Measurements from ENCODE around the gene ALPL. TPM values are rescaled to one million over a fixed set of nuclear protein-coding genes. Genes with fewer than 3 reads are reported as not detected.

The ALPL gene
- total and polyA plus RNA-seq, 7 donors, result 0.73 to 2.0 (median 1.3) TPM

- DNase-seq, result no peak
Measured at GRCh38 chr1:21620011-21620410, 110.8 kb downstream of the ALPL start.

GRCh38 chr1:21620496-21620895, 111.3 kb downstream of the ALPL start:
- DNase-seq (no peak), ATAC-seq (no peak)
- 7 to 11% (median 9%) methylated on average over 14 to 16 of the region's 16 CpGs for WGBS, 3 donors
- peaks cover 0 to 56% (median 10%) of the 10 kb centered on the region in 3 donors for H3K27me3 ChIP-seq (ENCODE audit: insufficient read depth in 3 of 3, low read length in 2 of 3)
- TF ChIP-seq CTCF (IDR thresholded peaks at IDR 0.05), result no peak
- no peaks in the 10 kb centered on the region for H3K4me1 ChIP-seq
- H3K9me3 ChIP-seq, result no peaks in the 10 kb centered on the region
- no peak overlapping the region for H3K4me3 ChIP-seq
- intact Hi-C loops (cut with DNase I), result no loop called here
- H3K36me3 ChIP-seq (ENCODE audit: insufficient read depth in 1 of 2, low read depth in 1 of 2), result no peaks in the 10 kb centered on the region
- H3K27ac ChIP-seq, result no peak overlapping the region

More at GRCh38 chr1:21620011-21620410, 110.8 kb downstream of the ALPL start:
- no peaks in the 10 kb centered on the region for H3K4me1 ChIP-seq
- no peak overlapping the region for H3K4me3 ChIP-seq
- H3K27me3 ChIP-seq (ENCODE audit: insufficient read depth in 3 of 3, low read length in 2 of 3), result peaks cover 0 to 52% (median 10%) of the 10 kb centered on the region in 3 donors
- no peak for TF ChIP-seq CTCF (IDR thresholded peaks at IDR 0.05)
- no peaks in the 10 kb centered on the region for H3K9me3 ChIP-seq
- ATAC-seq, result no peak
- 39 to 46% (median 40%) methylated on average over 12 of the region's 12 CpGs for WGBS, 3 donors
- H3K27ac ChIP-seq, result no peak overlapping the region
- intact Hi-C loops (cut with DNase I), result no loop called here
- no peaks in the 10 kb centered on the region for H3K36me3 ChIP-seq (ENCODE audit: insufficient read depth in 1 of 2, low read depth in 1 of 2)

- no peak for TF ChIP-seq CTCF (IDR thresholded peaks at IDR 0.05)
- Histone ChIP-seq H3K4me3 (no peak overlapping the region), H3K9me3 (no peaks in the 10 kb centered on the region), H3K27me3 (ENCODE audit: insufficient read depth in 3 of 3, low read length in 2 of 3) (peaks cover 0 to 56% (median 10%) of the 10 kb centered on the region in 3 donors), H3K36me3 (ENCODE audit: insufficient read depth in 1 of 2, low read depth in 1 of 2) (no peaks in the 10 kb centered on the region), H3K4me1 (no peaks in the 10 kb centered on the region), H3K27ac (no peak overlapping the region)
- WGBS, 3 donors, result 78 to 79% (median 78%) methylated on average over 7 of the region's 7 CpGs
- no peak for DNase-seq
- ATAC-seq, result no peak
- intact Hi-C loops (cut with DNase I), result no loop called here
Measured at GRCh38 chr1:21621051-21621450, 111.8 kb downstream of the ALPL start.

- intact Hi-C loops (cut with DNase I), result no loop called here
- Histone ChIP-seq H3K4me1 (no peaks in the 10 kb centered on the region), H3K4me3 (peak overlapping the region; percentile 34), H3K36me3 (ENCODE audit: insufficient read depth in 1 of 2, low read depth in 1 of 2) (no peaks in the 10 kb centered on the region), H3K27me3 (ENCODE audit: insufficient read depth in 3 of 3, low read length in 2 of 3) (peaks cover 0 to 56% (median 10%) of the 10 kb centered on the region in 3 donors), H3K9me3 (no peaks in the 10 kb centered on the region), H3K27ac (no peak overlapping the region)
- 17 to 25% (median 17%) methylated on average over 20 to 39 of the region's 39 CpGs for WGBS, 3 donors
- DNase-seq (no peak), ATAC-seq (no peak)
- TF ChIP-seq CTCF (IDR thresholded peaks at IDR 0.05), result no peak
Measured at GRCh38 chr1:21621761-21622436, 112.7 kb downstream of the ALPL start.
